ENCODE data around the gene TBX10.
"Not testable (repeated sequence)": the region's sequence is repeated elsewhere in the genome, so short reads cannot be mapped to it uniquely, and the experiment has no call there.

TBX10 gene

DNA sequence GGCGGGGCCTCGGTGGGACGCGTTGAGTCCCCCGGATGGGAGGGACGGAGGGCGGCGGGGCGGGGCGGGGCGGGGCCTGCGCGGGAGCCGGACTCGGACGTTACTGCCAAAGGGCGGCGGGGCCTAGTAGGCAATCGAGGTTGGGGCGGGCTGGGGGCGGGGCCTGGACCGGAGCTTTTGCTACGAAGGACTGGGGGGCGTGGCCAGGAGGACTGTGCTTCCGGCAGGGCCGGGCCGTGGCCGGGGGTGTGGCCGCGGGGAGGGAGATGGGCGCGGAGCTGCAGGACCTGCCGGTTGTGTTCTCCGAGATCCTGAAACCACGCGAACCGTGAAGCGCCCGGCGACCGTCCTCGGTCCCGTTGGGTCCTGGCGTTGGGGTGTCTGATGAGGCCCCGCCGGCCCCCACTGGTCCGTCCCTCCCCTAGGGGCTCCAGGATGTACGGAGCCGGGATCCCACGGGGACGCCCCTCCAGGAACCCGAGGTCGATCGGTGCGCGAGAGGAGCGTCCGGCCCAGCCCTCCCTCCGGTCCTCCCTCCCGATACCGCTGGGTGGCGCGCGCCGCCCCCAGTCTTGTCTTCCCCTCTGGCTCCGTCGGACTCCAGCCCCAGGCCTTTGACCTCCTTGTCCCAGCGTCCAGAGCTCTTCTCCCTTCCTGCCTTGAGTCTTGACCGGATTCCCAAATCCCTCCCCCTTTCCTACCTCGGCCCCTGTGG lies 9.2 kb downstream of the TBX10 start:
- DNase-seq, result peak; percentile 96

DNA sequence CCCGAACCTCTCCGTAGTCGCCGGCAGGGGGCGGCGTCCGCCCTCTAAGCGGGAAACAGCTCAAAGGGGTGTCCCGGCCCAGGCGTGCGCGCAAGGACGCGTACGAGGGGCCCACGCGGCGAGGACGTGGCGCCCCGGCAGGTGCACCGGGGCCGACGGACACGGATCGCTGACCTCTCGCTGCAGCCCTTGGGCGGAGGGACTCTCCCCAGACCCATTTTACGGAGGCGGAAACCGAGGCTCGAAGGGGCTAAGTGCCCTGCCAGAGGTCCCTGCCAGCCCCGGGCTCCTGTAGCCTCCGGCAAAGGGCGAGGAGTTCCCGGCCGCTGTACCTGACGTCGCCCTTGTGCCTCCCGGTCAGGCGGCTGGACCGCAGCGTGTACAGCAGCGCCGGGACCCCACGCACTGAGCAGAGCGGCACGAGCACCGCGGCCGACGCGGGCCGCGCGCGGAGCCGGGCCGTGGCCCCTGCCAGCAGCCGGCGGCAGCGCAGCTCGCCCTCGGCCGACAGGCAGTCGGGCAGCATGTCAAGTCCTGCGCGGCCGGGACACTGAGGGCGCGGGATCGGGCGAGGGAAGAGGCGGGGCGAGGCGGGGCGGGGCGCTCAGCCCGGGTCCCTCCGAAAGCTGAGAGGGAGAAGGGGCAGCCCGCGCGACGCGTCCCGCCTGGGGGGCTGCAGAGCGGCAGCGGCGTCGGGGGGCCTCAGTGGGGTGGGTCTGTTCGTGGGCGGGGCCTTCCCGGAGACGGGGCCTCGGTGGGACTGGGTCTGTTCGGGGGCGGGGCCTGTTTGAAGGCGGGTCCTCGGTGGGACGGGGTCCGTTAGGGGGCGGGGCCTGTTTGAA lies 10.0 kb downstream of the TBX10 start, which contains the start of gene NUDT8:
NUDT8 (minus strand) TSS at position 552 of the 842 bp plus-strand sequence; CDS start at position 526, 26 bp downstream.
- peak; percentile 89 for DNase-seq

DNA sequence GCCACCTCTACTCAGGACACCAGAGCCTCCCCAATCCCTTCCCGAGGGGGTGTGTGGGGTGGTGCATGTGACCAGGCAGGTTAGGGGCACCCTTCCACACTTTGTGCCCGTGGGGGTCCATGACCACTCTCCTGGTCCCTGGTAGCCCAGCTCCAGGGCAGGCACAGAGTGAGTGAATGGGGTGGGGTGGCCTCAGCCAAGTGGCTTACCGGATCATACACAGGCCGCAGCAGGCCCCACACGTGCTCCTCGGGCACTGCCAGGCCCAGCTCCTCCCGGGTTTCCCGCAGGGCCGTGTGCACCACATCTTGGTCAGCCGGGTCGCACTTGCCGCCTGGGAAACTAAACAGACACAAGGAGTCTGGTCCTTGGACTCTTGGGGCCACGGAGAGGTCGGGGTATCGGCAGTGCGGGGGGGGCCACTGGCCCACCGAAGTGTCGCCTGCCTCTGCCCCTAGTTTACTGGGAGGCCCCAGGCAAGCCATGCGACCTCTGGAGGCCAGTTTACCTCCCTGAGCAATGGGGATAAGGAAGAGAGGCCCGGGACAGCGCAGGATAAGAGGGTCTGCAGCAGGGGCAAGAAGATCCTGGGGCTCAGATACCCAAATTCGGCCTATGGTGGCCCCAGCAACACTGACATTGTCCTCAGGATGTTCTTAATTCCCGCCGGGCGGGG lies 10.7 kb downstream of the TBX10 start:
- no peak for DNase-seq

DNA sequence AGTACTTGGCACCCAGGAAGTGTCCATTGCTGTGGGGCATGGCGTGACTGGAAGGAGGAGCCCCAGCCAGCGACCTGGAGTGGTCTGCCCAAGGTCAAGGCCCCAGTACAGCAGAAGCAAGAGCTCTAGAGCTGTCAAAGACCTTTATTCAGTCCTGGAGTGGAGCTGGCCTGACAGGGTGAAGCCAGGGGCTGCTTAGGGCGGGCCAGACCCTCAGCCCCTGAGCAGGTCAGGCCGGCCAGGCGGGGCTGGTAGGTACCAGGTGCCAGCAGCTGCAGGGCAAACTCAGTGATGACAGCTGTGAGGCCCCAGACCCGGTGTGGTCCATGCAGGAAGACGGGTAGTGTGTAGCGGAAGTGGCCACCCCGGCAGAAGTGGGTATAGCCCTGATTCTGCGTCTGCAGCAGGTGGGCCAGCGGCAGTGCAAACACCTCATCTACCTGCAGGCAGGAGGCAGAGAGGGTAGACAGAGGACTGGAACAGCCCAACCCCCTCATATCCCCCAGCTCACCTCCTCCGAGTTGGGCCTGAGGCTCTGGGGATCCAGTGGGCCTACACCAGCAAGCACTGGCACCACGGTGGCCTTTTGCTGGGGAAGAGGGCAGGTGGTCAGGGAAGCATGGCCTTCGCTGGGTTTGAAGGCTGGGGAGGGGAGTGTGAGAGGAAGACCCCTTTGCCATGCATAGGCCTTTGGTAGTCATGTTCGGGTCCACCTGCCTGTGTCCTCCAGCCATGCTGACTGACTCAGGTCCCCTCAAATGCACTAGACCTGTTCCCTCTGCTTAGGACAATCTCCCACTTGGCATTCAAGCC lies 11.5 kb downstream of the TBX10 start:
- DNase-seq, result no peak

DNA sequence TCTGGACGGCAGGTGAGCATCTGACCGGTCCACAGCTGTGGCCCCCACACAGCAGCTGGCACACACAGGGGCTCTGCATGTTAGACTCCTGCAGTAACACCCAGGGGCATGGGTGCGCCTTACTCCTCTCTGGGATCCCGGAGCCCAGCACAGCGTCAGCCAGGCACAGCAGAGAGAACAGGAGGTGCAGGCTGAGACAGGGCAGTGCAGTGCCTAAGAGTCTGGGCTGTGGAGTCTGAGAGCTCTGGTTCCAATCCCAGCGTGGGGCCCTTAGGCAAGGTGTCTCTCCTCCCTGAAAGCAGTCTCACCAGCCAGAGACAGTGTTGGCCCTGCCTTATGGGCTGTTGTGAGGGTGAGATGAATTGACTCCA lies 12.1 kb downstream of the TBX10 start:
- DNase-seq, result no peak

DNA sequence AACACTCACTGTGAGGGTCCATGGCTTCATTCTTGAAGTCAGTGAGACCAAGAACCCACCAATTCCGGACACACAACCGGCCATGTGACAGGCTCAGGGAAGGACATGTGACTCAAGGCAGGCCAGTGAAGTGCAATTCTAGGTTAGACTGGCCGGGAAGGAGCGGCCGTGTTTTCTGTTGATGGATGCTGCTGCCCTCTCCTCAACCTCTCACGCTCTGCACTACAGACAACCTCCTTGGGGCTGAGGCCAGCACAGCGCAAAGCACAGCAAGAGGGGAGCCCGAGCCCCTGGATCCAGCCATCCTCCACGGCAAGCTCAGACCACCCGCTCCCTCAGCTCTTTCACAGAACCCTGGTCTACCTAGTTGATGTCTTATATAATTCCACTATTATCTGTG lies 12.6 kb downstream of the TBX10 start:
- DNase-seq, result no peak

DNA sequence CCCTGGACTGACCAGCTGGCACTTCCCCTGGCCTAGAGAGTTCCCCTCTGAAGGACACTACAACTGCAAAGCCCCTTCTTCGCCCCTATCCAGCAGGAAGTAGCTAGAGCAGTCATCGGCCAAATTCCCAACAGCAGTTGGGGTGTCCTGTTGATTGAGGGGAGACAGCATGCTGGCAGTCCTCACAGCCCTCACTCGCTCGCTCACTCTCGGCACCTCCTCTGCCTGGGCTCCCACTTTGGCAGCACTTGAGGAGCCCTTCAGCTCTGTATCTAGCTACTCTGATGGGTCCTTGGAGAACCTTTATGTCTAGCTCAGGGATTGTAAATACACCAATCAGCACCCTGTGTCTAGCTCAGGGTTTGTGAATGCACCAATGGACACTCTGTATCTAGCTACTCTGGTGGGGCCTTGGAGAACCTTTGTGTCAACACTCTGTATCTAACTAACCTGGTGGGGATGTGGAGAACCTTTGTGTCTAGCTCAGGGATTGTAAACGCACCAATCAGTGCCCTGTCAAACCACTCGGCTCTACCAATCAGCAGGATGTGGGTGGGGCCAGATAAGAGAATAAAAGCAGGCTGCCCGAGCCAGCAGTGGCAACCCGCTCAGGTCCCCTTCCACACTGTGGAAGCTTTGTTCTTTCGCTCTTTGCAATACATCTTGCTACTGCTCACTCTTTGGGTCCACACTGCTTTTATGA lies 13.3 kb downstream of the TBX10 start:
- DNase-seq, result not testable (repeated sequence)

DNA sequence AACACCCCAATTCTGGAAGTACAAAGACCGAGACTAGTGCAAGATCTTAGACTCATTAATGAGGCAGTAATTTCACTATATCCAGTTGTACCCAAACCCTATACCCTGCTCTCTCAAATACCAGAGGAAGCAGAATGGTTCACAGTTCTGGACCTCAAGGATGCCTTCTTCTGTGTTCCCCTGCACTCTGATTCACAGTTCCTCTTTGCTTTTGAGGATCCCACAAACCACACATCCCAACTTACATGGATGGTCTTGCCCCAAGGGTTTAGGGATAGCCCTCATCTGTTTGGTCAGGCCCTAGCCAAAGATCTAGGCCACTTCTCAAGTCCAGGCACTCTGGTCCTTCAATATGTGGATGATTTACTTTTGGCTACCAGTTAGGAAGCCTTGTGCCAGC lies 15.8 kb downstream of the TBX10 start:
- DNase-seq, result not testable (repeated sequence)

DNA sequence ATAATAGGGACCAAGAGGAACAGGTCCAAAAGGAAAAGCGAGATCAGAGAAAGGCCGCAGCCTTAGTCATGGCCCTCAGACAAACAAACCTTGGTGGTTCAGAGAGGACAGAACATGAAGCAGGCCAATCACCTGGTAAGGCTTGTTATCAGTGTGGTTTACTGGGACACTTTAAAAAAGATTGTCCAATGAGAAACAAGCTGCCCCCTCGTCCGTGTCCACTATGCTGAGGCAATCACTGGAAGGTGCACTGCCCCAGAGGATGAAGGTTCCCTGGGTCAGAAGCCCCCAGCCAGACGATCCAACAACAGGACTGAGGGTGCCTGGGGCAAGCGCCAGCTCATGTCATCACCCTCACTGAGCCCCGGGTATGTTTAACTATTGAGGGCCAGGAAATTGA lies 16.7 kb downstream of the TBX10 start:
- not testable (repeated sequence) for DNase-seq

DNA sequence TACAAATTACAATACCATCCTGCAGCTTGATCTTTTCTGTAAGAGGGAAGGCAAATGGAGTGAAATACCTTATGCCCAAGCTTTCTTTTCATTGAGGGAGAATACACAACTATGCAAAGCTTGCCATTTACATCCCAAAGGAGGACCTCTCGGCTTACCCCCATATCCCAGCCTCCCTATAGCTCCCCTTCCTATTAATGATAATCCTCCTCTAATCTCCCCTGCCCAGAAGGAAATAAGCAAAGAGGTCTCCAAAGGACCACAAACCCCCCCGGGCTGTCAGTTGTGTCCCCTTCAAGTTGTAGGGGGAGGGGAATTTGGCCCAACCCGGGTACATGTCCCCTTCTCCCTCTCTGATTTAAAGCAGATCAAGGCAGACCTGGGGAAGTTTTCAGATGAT lies 17.6 kb downstream of the TBX10 start:
- DNase-seq, result not testable (repeated sequence)

DNA sequence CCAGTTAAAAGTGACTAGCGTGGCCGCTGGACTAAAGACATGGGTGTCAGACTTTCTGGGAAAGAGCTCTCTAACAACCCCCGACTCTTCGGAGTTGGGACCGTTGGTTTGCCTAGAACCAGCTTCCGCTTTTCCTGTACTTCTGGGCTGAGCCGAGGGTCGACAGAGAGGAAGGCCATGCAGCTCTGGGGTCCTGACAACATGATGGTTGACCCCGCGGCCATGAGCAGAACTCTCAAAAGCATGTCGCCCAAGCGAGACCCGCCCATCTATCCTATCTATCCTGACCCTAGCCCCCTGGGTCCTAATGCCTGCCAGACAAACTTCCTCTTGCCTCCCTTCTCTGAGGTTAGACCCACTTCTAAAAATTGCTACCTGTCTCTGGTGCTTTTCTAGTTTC lies 18.9 kb downstream of the TBX10 start:
- not testable (repeated sequence) for DNase-seq

DNA sequence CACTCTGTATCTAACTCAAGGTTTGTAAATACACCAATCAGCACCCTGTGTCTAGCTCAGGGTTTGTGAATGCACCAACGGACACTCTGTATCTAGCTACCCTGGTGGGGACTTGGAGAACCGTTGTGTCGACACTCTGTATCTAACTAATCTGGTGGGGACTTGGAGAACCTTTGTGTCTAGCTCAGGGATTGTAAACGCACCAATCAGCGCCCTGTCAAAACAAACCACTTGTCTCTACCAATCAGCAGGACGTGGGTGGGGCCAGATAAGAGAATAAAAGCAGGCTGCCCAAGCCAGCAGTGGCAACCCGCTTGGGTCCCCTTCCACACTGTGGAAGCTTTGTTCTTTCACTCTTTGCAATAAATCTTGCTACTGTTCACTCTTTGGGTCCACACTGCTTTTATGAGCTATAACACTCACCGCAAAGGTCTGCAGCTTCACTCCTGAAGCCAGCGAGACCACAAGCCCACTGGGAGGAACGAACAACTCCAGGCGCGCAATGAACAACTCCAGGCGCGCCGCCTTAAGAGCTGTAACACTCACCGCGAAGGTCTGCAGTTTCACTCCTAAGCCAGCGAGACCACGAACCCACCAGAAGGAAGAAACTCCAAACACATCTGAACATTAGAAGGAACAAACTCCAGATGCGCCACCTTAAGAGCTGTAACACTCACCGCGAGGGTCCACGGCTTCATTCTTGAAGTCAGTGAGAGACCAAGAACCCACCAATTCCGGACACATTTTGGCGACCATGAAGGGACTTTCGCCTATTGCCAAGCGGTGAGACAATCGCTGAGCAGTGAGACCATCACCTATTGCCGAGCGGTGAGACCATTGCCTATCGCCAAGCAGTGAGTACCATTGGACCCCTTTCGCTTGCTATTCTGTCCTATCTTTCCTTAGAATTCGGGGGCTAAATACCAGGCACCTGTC lies 19.6 kb downstream of the TBX10 start:
- DNase-seq, result not testable (repeated sequence)

DNA sequence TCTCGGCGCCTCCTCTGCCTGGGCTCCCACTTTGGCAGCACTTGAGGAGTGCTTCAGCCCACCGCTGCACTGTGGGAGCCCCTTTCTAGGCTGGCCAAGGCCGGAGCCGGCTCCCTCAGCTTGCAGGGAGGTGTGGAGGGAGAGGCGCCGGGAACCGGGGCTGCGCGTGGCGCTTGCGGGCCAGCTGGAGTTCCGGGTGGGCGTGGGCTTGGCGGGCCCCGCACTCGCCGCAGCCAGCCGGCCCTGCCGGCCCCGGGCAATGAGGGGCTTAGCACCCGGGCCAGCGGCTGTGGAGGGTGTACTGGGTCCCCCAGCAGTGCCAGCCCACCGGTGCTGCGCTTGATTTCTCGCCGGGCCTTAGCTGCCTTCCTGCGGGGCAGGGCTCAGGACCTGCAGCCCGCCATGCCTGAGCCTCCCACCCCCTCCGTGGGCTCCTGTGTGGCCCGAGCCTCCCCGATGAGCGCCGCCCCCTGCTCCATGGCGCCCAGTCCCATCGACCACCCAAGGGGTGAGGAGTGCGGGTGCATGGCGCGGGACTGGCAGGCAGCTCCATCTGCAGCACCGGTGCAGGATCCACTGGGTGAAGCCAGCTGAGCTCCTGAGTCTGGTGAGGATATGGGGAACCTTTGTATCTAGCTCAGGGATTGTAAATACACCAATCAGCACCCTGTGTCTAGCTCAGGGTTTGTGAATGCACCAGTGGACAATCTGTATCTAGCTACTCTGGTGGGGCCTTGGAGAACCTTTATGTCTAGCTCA lies 20.5 kb downstream of the TBX10 start:
- not testable (repeated sequence) for DNase-seq

DNA sequence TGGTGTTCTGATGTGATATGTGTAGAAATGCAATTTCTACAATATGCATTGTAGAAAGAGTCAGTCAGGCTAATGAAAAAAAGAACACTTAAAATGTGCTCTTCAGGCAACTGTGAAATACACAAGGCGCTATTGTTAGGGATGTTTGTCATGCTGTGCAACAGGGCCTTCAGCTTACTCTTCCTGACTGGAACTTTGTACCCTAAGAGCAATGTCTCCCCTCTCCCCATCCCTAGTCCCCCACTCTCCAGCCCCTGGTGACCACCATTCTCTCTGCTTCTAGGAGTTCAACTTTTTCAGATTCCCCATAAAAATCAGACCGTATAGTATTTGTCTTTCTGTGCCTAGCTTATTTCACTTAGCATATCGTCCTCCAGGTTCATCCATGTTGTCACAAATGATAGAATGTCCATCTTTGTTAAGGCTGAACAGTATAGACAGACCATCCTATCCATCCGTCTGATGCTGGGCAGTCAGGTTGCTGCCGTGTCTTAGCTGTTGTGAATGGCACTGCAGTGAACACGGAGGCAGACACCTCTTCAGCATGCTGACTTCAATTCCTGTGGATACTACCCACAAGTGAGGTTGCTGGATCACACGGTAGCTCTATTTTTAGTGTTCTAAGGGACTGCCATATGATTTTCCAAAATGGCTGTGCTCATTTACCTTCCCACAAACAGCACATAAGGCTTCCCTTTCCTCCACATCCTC lies 22.2 kb downstream of the TBX10 start:
- no peak for DNase-seq

DNA sequence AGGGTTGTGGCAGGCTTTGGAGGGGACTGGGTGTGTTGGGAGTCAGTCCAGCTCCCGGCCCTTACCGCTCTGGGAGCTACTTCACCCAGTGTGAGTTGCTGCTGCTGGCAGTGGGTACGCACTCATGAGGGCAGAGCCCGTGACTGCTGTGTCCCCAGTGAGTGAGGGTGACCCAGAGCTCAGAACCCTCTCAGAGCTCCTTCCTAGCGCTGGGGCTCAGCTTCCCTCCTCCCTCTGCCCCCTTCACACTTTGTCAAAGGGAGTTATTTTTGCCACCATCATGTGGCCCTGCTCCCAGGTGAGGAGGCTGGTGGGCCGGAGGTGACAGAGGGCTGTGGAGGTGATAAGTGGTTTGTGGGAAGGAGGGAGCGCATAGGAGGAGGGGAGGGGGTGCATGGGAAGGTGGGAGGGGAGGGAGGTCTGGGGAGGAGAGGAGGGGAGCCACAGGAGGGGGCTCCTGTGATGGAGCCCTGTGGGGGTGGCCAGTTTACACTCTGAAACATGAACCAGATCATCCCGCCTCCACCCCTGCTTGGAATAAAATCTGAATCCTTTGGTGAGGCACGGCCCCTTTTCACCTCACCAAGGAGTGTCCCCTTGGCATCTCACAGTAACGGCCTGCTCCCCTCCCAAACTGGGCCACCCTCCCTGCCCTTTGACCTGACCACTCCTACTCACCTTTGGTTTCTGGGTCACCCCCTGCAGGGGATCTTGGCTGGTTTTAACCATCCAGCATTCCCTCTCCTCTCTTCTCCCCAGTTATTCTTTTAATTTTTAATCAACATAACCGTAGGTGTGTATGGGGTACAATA lies 22.9 kb downstream of the TBX10 start:
- DNase-seq, result no peak

DNA sequence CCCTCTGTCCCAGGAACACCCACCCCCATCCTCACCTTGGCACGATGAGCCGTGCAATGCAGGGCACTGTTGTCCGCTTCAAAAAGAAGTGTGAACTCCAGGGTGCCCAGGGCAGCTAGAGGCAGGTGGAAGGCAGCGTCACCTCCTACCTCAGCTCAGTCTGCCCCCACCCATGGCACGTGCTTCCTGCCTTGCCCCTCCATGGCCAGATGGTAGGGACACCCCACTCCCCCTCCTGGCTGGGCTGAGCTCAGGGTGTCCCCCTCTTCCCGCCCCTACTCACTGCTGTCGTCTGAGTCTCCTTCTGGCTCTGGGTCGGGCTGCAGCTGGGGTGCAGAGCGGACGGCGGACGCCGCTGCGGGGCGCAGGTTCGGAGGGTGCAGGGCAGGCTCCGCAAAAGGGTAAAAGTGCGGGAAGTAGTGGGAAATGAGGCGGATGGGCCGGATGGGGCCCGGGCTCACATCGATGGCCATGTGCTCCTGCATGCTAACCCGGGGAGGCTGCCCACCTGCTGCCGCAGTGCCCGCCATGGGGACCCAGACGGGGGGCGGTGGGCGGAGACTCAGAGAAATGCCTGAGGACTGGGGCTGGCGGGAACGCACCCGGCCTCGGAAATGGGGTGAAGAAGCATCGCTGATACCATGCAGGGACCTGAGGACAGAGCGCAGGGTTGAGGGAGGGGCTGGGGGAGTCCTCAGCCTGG lies 23.7 kb downstream of the TBX10 start:
- no peak for DNase-seq

Data from 8988T (cell line).